Ovary (tissue), 3 donors: ENCODE data around the gene TNFRSF25.

Experiments
- CTCF ChIP-seq, 3 donors: fragments of 450-650 bp in 2 of 3; fragments of 200-600 bp in 1 of 3; IDR thresholded peaks; one replicate each; pipeline versions ENCODE4 v1.5.1 to v1.8.0; 2016 to 2022; ENCODE audit warnings: antibody characterized with exemption in 3 of 3, mild to moderate bottlenecking in 1 of 3
- POLR2A ChIP-seq: fragments of 450-650 bp; IDR thresholded peaks from one replicate; pipeline ENCODE4 v1.6.1; 2017; ENCODE audit warnings: antibody characterized with exemption, mild to moderate bottlenecking, moderate library complexity
- donor health status: DM: no; HTN: no; CAD: no.

- TF ChIP-seq CTCF (IDR thresholded peaks at IDR 0.05) (no peak), POLR2A (no peak)
These were observed 47.9 kb downstream of the TNFRSF25 start for GRCh38 chr1:6417961-6418667.
